ENCODE measurements around the gene ANKRD29.

DNA sequence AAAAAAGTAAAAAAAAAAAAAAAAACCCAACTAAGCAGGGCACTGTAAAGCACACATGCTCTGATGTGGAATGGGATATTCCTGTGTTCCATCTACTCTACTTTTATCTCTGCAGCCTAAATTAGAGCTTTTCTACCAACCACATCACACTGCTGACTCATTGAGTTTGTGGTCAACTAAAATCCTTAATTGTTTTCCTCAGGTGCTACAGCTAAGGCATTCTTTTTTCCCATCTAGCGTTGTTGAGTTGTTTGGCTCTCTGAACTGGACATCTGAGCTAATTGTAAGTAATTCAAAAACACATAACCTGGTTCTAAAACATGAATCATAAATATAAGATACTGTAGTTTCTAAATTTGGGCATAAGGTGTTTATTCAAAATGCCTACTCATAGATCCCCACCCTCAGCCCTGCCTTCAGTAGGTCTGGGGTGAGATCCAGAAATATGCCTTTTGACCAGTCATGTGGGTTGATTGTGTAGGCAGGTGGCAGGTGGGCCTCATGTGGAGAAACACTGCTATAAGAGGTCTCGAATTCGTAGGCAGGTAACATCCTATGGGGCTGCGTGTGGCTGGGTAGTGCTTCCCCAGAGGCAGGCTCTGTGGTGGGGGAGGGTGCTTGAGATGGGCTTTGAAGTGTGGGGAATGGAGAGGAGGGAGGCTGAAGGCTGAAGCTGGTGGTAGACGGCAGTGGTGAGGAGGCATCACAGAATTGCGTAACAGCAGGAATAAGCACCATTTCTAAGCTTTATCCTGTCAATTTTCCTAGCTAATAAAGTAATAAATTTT is 27.2 kb downstream of the ANKRD29 start:
- TF ChIP-seq EZH2 (IDR thresholded peaks at IDR 0.05) (no peak), POLR2AphosphoS5 (IDR thresholded peaks at IDR 0.05; ENCODE audit: borderline replicate concordance, low read depth, low read length) (no peak), FOXP2 (optimal IDR thresholded peaks at IDR 0.05; ENCODE audit: control extremely low read depth, extremely low read length, insufficient read depth) (no peak)

Data from SK-N-MC (cell line).